NCI-H2029 treated with DMSO at 0.1 percent for 48 hours (cell line): ENCODE results near the gene RRAD.
"Not testable (repeated sequence)": the region's sequence is repeated elsewhere in the genome, so short reads cannot be mapped to it uniquely, and the experiment has no call there.

Source experiments
- DNase-seq: peaks from one replicate; lab custom pipeline; 2025; lab: John Stamatoyannopoulos, UW

Gene RRAD

GRCh38 chr16:66900721-66901441 lies 24.5 kb downstream of the RRAD start:
- no peak for DNase-seq

GRCh38 chr16:66899945-66900710 lies 25.2 kb downstream of the RRAD start:
- no peak for DNase-seq

GRCh38 chr16:66899310-66899944 lies 25.9 kb downstream of the RRAD start:
- no peak for DNase-seq

GRCh38 chr16:66898933-66899309 lies 26.4 kb downstream of the RRAD start:
- no peak for DNase-seq

GRCh38 chr16:66898207-66898606 lies 27.1 kb downstream of the RRAD start:
- no peak for DNase-seq

GRCh38 chr16:66896682-66897081 lies 28.7 kb downstream of the RRAD start:
- DNase-seq: not testable (repeated sequence)

- no peak for DNase-seq
Observed at GRCh38 chr16:66895999-66896398, 29.3 kb downstream of the RRAD start.

GRCh38 chr16:66895689-66895979 lies 29.7 kb downstream of the RRAD start:
- DNase-seq: no peak

GRCh38 chr16:66894948-66895688 lies 30.2 kb downstream of the RRAD start:
- DNase-seq: no peak

GRCh38 chr16:66894055-66894454 lies 31.3 kb downstream of the RRAD start:
- DNase-seq: no peak

GRCh38 chr16:66891797-66892196 lies 33.5 kb downstream of the RRAD start:
- no peak for DNase-seq

- DNase-seq: no peak
Observed at GRCh38 chr16:66891360-66891759, 34.0 kb downstream of the RRAD start.

- DNase-seq: no peak
Observed at GRCh38 chr16:66890799-66891198, 34.5 kb downstream of the RRAD start.

- no peak for DNase-seq
Observed at GRCh38 chr16:66889622-66890021, 35.7 kb downstream of the RRAD start.

- no peak for DNase-seq
Observed at GRCh38 chr16:66888647-66889615, 36.4 kb downstream of the RRAD start.

- no peak for DNase-seq
Observed at GRCh38 chr16:66886914-66887313, 38.4 kb downstream of the RRAD start.

GRCh38 chr16:66886321-66886720 lies 39.0 kb downstream of the RRAD start:
- no peak for DNase-seq

- no peak for DNase-seq
Observed at GRCh38 chr16:66885491-66885890, 39.8 kb downstream of the RRAD start.

GRCh38 chr16:66882702-66883101 lies 42.6 kb downstream of the RRAD start:
- no peak for DNase-seq

GRCh38 chr16:66881964-66882508 lies 43.3 kb downstream of the RRAD start:
- no peak for DNase-seq

GRCh38 chr16:66881560-66881959 lies 43.8 kb downstream of the RRAD start:
- DNase-seq: no peak
